Panc1 (cell line): ENCODE measurements around the gene ZNF526.

ENCODE experiments used
- POLR2AphosphoS5 ChIP-seq: IDR thresholded peaks from 2 replicates; pipeline ENCODE4 v1.6.1; 2012; ENCODE audit warnings: mild to moderate bottlenecking, low read depth, low read length, moderate library complexity
- SIN3A ChIP-seq: IDR thresholded peaks from 2 replicates; pipeline ENCODE4 v1.6.1; 2012; ENCODE audit warnings: low read depth, mild to moderate bottlenecking, low read length, moderate library complexity, borderline replicate concordance; ENCODE audit not compliant: insufficient read depth
- TF ChIP-seq, protein P1 (sequence below): fragments of 450-650 bp; IDR thresholded peaks from 2 replicates; pipeline ENCODE4 v1.5.1; 2017; ENCODE audit warnings: mild to moderate bottlenecking
- TF ChIP-seq, protein P2 (sequence below), 2 experiments: IDR thresholded peaks; 2 replicates each; pipeline ENCODE4 v1.6.1; 2011 to 2012; ENCODE audit warnings: low read depth in 2 of 2, control low read depth in 1 of 2, low read length in 1 of 2, mild to moderate bottlenecking in 1 of 2, moderate library complexity in 1 of 2; ENCODE audit not compliant: insufficient read depth in 1 of 2

DNA sequence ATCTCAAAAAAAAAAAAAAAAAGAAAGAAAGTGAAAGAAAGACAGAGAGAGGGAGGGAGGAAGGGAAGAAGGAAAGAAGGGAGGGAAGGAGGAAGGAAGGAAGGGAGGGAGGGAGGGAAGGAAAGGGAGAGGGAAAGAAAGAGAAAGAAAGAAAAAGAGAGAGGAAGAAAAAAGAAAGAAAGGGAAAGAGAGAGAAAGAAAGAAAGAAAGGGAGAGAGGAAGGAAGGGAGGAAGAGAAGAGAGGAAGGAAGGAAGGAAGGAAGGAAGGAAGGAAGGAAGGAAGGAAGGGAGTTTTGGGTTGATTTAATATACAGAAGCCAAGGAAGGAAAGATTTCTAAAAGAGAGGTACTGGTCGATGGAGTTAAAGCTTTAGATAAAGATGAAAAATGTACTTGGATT, 31.4 kb upstream of the ZNF526 start:
- TF ChIP-seq POLR2AphosphoS5, result no peak
- TF ChIP-seq, protein P1, sequence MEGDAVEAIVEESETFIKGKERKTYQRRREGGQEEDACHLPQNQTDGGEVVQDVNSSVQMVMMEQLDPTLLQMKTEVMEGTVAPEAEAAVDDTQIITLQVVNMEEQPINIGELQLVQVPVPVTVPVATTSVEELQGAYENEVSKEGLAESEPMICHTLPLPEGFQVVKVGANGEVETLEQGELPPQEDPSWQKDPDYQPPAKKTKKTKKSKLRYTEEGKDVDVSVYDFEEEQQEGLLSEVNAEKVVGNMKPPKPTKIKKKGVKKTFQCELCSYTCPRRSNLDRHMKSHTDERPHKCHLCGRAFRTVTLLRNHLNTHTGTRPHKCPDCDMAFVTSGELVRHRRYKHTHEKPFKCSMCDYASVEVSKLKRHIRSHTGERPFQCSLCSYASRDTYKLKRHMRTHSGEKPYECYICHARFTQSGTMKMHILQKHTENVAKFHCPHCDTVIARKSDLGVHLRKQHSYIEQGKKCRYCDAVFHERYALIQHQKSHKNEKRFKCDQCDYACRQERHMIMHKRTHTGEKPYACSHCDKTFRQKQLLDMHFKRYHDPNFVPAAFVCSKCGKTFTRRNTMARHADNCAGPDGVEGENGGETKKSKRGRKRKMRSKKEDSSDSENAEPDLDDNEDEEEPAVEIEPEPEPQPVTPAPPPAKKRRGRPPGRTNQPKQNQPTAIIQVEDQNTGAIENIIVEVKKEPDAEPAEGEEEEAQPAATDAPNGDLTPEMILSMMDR, result no peak
- TF ChIP-seq, protein P2, sequence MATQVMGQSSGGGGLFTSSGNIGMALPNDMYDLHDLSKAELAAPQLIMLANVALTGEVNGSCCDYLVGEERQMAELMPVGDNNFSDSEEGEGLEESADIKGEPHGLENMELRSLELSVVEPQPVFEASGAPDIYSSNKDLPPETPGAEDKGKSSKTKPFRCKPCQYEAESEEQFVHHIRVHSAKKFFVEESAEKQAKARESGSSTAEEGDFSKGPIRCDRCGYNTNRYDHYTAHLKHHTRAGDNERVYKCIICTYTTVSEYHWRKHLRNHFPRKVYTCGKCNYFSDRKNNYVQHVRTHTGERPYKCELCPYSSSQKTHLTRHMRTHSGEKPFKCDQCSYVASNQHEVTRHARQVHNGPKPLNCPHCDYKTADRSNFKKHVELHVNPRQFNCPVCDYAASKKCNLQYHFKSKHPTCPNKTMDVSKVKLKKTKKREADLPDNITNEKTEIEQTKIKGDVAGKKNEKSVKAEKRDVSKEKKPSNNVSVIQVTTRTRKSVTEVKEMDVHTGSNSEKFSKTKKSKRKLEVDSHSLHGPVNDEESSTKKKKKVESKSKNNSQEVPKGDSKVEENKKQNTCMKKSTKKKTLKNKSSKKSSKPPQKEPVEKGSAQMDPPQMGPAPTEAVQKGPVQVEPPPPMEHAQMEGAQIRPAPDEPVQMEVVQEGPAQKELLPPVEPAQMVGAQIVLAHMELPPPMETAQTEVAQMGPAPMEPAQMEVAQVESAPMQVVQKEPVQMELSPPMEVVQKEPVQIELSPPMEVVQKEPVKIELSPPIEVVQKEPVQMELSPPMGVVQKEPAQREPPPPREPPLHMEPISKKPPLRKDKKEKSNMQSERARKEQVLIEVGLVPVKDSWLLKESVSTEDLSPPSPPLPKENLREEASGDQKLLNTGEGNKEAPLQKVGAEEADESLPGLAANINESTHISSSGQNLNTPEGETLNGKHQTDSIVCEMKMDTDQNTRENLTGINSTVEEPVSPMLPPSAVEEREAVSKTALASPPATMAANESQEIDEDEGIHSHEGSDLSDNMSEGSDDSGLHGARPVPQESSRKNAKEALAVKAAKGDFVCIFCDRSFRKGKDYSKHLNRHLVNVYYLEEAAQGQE (IDR thresholded peaks at IDR 0.05; ENCODE audit: insufficient read depth in 1 of 2, low read depth in 2 of 2, low read length in 1 of 2), result no peak
- TF ChIP-seq SIN3A, result no peak
